Measurements from ENCODE around the gene PCDHGA11. TPM values are rescaled to one million over a fixed set of nuclear protein-coding genes. Genes with fewer than 3 reads are reported as not detected.
"Not testable (repeated sequence)": the region's sequence is repeated elsewhere in the genome, so short reads cannot be mapped to it uniquely, and the experiment has no call there.

PCDHGA11 gene
- total and polyA plus RNA-seq, 8 donors, result 0.23 to 2.6 (median 1.4) TPM

DNA sequence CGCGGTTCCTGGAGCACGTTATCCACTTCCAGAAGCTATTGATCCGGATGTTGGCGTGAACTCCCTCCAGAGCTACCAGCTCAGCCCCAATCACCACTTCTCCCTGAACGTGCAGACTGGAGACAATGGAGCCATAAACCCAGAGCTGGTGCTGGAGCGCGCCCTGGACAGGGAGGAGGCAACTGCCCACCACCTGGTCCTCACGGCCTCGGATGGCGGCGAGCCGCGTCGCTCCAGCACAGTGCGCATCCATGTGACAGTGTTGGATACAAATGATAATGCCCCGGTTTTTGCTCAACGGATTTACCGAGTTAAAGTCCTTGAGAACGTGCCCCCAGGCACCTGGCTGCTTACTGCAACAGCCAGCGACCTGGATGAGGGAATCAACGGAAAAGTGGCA lies 17.5 kb upstream of the PCDHGA11 start:
- no peak overlapping the region for H3K4me3 ChIP-seq

DNA sequence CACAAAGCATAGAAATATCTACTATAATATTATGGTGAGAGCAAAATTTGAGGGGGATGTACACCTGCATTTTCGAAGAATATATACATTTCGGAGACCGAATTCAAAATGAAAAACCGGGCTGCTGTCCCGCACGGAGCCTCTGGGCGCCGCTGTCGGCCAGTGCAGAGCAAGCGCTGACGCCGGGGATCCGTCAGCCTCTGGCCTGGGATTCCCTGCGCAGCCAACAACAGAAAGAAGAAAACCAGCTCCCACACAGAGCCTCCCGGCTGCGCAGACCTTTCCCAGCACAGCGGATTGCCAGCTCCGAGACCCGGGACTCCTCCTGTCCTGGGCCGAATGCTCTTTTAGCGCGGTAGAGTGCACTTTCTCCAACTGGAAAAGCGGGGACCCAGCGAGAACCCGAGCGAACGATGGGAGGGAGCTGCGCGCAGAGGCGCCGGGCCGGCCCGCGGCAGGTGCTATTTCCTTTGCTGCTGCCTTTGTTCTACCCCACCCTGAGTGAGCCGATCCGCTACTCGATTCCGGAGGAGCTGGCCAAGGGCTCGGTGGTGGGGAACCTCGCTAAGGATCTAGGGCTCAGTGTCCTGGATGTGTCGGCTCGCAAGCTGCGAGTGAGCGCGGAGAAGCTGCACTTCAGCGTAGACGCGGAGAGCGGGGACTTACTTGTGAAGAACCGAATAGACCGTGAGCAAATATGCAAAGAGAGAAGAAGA lies 12.9 kb upstream of the PCDHGA11 start, which contains the start of gene PCDHGB6:
PCDHGB6 (plus strand) TSS at position 232 of the 716 bp plus-strand sequence; CDS start at position 414, 182 bp downstream.
- not testable (repeated sequence) for H3K27me3 ChIP-seq, H3K4me1 ChIP-seq, H3K27ac ChIP-seq, H3K36me3 ChIP-seq, FAIRE-seq
- Histone ChIP-seq H3K4me3 (peak within 1 kb of the TSS in 2 of 4 donors; percentile 12 to 26), H3K9me3 (peaks cover 0 to 10% (median 4%) of the 10 kb centered on the region in 4 donors)
- peak; percentile 56 to 90 (median 78) for ATAC-seq
- DNase-seq, result peak in 2 of 6 donors; percentile 35 to 36
- intact Hi-C loops (cut with DNase I), result loop anchor here in 1 of 3 donors (10.0 kb wide), 1 partner anchor 147 kb away; no protein-coding TSS in a partner anchor
- 11 to 13% methylated on average over 46 to 51 of the region's 51 CpGs for WGBS, 2 donors
- TF ChIP-seq CTCF (IDR thresholded peaks at IDR 0.05), result peak in 3 of 4 donors; percentile 19 to 36 (median 20)

More for the DNA sequence above, 17.5 kb upstream of the PCDHGA11 start:
- 23 to 27% methylated on average over 22 of the region's 22 CpGs for WGBS, 2 donors
- Histone ChIP-seq H3K4me1 (peaks cover 0 to 2% (median 0%) of the 10 kb centered on the region in 3 donors), H3K36me3 (no peaks in the 10 kb centered on the region), H3K27ac (no peak overlapping the region), H3K9me3 (peaks cover 0 to 6% (median 2%) of the 10 kb centered on the region in 4 donors), H3K27me3 (no peaks in the 10 kb centered on the region)
- DNase-seq, result peak in 1 of 6 donors; percentile 34
- intact Hi-C loops (cut with DNase I), result loop anchor here in 1 of 3 donors (10.0 kb wide), 1 partner anchor 151 kb away; no protein-coding TSS in a partner anchor
- no peak for TF ChIP-seq CTCF (IDR thresholded peaks at IDR 0.05)
- no peak for ATAC-seq
- FAIRE-seq, result no peak

DNA sequence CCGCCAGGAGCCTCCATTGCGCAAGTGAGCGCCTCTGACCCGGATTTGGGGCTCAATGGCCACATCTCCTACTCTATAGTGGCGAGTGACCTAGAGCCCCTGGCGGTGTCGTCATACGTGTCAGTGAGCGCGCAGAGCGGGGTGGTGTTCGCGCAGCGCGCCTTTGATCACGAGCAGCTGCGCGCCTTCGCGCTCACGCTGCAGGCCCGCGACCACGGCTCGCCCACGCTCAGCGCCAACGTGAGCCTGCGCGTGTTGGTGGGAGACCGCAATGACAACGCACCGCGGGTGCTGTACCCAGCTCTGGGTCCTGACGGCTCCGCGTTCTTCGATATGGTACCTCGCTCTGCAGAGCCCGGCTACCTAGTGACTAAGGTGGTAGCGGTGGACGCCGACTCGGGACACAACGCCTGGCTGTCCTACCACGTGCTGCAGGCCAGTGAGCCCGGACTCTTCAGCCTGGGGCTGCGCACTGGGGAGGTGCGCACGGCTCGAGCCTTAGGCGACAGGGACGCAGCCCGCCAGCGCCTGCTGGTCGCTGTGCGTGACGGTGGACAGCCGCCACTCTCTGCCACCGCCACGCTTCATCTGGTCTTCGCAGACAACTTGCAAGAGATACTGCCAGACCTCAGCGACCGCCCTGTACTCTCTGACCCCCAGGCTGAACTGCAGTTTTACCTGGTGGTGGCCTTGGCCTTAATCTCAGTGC lies 11.1 kb upstream of the PCDHGA11 start:
- no peak for TF ChIP-seq CTCF (IDR thresholded peaks at IDR 0.05)
- Histone ChIP-seq H3K4me3 (no peak overlapping the region), H3K27me3 (no peaks in the 10 kb centered on the region), H3K9me3 (peaks cover 0 to 18% (median 4%) of the 10 kb centered on the region in 4 donors), H3K4me1 (no peaks in the 10 kb centered on the region), H3K36me3 (no peaks in the 10 kb centered on the region), H3K27ac (no peak overlapping the region)
- ATAC-seq (no peak), DNase-seq (peak in 1 of 6 donors; percentile 27), FAIRE-seq (no peak)
- intact Hi-C loops (cut with DNase I), result loop anchor here in 1 of 3 donors (10.0 kb wide), 2 partner anchors 115 to 145 kb away; no protein-coding TSS in a partner anchor
- WGBS, 2 donors, result 20 to 21% methylated on average over 62 to 64 of the region's 64 CpGs

- Histone ChIP-seq H3K4me3 (no peak overlapping the region), H3K9me3 (peaks cover 0 to 18% (median 4%) of the 10 kb centered on the region in 4 donors), H3K36me3 (no peaks in the 10 kb centered on the region), H3K27me3 (no peaks in the 10 kb centered on the region), H3K4me1 (no peaks in the 10 kb centered on the region), H3K27ac (no peak overlapping the region)
- TF ChIP-seq CTCF (IDR thresholded peaks at IDR 0.05), result no peak
- FAIRE-seq (no peak), DNase-seq (no peak), ATAC-seq (no peak)
- WGBS, 2 donors, result 60 to 61% methylated on average over 3 of the region's 3 CpGs
- intact Hi-C loops (cut with DNase I), result loop anchor here in 1 of 3 donors (10.0 kb wide), 1 partner anchor 113 kb away; no protein-coding TSS in a partner anchor
Measured at GRCh38 chr5:141411575-141411974, 9.3 kb upstream of the PCDHGA11 start.
